Esophagus muscularis mucosa (tissue), 4 donors: Measurements from ENCODE around the gene SOX30.

Experiments used
- CTCF ChIP-seq, 3 experiments: fragments of 200-600 bp in 2 of 3; fragments of 450-650 bp in 1 of 3; sonication (generic) in 2 of 3; IDR thresholded peaks; one replicate each; pipeline ENCODE4 v1.5.1; 2017 to 2019; ENCODE audit warnings: antibody characterized with exemption in 3 of 3, mild to moderate bottlenecking in 2 of 3, moderate library complexity in 1 of 3
- EP300 ChIP-seq: sonication (generic); formaldehyde crosslinking; IDR thresholded peaks from one replicate; pipeline ENCODE4 v1.6.1; 2017; ENCODE audit warnings: antibody characterized with exemption
- POLR2A ChIP-seq: fragments of 450-650 bp; IDR thresholded peaks from one replicate; pipeline ENCODE4 v1.6.1; 2017; ENCODE audit warnings: antibody characterized with exemption, moderate library complexity, mild to moderate bottlenecking, low read depth
- POLR2AphosphoS5 ChIP-seq, 2 donors: sonication (generic); formaldehyde crosslinking; IDR thresholded peaks; one replicate each; pipeline ENCODE4 v1.6.1; 2017; ENCODE audit warnings: antibody characterized with exemption in 2 of 2

DNA sequence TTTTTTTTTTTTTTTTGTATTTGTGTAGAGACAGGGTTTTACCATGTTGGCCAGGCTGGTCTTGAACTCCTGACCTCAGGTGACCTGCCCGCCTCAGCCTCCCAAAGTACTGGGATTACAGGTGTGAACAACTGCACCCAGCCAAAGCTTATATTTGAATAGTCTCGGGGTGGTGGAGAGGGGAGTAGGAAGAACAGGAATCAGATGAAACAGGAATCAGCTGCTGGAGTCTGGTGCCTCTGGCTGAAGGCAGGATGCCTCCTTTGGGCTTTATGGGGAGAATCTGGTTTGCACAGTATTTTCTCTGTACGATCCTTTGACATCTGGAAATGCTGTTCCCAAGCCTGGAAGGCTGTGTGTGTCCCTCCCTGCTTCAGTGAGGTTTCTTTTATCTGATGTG, 30.0 kb upstream of the SOX30 start:
- TF ChIP-seq CTCF (IDR thresholded peaks at IDR 0.05): no peak
- no peak for TF ChIP-seq POLR2A
- no peak for TF ChIP-seq EP300
- no peak for TF ChIP-seq POLR2AphosphoS5 (IDR thresholded peaks at IDR 0.05)
